ENCODE measurements around the gene PRIM2.
"Not testable (repeated sequence)": the region's sequence is repeated elsewhere in the genome, so short reads cannot be mapped to it uniquely, and the experiment has no call there.

- TF ChIP-seq CTCF, POLR2A (IDR thresholded peaks at IDR 0.05): not testable (repeated sequence)
These were observed 301.5 kb downstream of the PRIM2 start for GRCh38 chr6:57618959-57619358.
